Left hindlimb (tissue), 1 donor: ENCODE data around the gene WASL.

Experiments
- DNase-seq: peaks from one replicate; pipeline ENCODE4 v3.0.0-alpha.2; 2018

The WASL gene

GRCh38 chr7:123687727-123688126 lies 61.1 kb downstream of the WASL start:
- no peak for DNase-seq

DNA sequence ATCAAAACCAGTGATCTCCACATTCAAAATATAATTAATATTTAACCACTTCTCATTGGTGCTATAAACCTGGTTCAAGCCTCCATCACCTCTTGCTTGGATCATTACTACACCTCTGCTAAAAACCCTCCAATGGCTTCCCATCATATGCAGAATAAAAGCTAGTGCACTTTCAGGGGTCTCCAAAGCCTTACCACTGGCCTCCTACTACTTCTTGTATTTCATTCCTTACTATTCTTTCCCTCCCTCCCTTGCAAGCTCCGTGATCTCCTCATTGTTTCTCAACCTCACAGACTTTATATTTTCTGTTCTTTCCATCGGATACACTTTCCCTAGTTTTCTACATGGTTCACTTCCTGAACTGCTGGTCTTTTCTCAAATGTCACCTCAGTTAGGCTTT lies 61.6 kb downstream of the WASL start:
- DNase-seq: no peak

GRCh38 chr7:123682690-123683089 lies 66.1 kb downstream of the WASL start:
- DNase-seq: no peak

DNA sequence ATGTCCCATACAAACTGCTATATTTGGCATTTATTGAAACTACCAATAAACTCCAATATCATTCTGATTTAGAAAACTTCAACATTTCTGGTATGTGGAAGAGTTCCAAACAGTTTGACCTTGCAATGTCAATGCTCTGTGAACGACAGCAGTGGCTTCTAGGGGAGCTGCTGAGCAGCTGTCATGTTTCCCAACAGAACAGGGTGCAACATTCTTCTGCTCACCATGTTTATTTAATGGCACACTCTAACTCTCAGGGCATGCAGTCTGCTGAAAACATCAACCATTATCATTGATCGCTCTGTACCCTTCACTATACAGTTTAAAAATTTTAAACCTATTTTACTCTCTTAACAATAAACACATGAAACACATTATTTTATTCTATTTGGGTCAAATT lies 67.2 kb downstream of the WASL start:
- DNase-seq: no peak

GRCh38 chr7:123680580-123680979 lies 68.2 kb downstream of the WASL start:
- no peak for DNase-seq

DNA sequence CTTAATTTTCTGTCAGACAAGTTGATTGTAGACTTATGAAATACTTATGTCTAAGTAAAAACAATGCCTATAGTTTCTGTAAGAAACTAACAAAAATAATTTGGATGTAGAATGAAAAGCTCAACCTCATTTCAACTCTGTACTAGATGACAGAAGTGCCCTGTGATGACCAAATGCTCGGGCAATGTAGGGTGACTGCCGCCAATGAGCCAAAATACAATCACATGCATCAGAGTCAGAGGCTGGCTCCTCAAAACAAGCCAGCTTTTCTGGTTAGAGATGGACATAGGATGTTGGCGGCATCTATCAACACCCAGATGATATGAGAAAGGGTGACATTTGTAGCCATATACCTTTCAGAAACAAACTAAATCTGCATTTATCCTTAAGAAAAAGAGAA lies 69.2 kb downstream of the WASL start:
- DNase-seq: no peak

DNA sequence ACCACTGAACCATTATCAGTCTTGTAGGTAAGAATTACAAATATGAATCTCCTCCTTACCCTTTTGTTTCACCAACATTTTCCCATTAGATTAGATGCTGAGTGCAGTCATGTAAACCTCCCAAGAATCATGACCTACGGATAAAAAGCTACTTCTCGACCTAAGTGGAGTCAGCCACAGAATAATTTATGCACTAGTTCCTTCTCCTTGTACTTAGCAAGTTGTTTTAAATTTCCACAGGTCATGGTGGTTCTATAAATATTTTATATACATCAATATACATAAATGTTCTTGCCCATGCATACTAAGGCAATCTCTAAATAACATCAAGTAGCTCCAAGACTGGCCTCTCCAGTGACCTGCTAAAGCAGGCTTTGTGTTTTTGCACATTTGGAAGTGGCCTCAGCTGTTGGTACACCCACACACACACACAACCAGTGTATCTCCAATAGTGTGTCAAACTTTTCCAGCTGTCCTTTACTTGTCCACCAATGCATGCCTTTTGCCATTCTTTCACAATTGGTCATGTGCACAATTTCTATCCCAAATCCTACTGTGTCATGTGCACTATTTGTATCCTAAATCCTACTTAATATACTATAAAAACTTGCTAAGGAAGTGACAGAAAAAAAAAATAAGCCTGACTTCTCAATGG lies 71.6 kb downstream of the WASL start:
- no peak for DNase-seq

DNA sequence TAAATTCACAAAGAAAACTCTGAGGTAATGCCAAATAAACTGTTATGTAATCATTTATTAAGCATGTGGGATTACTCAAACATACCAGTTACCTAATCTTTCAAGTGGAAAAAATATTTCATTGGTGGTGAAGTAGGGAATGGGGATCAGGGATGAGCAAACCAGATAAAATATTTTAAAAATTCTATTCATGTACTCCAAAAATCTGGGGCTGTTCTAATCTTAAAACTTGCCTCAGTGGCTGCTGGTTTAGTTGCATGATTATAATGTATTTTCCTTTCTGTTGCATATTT lies 73.7 kb downstream of the WASL start:
- no peak for DNase-seq

DNA sequence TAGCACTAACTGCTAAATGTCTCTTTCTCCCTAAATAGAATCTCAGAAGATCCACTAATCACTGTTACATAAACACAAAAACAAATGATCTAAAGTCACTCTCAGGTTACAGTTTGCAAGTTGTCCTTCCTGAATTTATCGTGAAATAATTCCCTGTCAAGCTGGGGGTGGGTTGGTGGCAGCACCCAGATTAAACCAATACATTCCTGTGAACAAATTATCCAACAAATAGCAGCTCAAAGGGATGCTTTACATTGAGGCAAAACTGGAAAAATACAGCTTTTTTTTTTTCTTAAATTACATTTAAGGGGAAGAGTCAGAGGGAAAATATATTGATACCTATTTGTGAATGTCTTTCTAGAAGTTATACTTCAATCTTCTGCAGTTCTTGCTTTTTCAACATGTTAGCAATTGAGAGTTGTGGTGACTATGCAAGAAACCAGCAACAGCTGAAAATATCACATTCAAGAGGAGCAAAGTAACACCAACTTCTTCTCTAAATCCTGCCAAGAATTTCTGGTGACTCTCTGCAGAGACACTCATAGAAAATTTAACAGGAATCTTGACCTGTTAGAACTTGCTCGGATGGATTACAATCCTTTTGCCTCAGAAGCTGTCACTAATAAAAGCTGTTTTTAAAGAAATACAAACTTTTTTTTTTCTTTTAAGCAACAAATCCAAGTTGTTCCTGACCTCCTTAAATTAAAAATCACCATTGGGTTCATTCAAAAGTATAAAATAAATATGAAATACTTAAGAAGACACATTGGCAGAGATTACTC lies 74.2 kb downstream of the WASL start:
- DNase-seq: no peak

- DNase-seq: no peak
These were observed 74.9 kb downstream of the WASL start for GRCh38 chr7:123673752-123674398.

DNA sequence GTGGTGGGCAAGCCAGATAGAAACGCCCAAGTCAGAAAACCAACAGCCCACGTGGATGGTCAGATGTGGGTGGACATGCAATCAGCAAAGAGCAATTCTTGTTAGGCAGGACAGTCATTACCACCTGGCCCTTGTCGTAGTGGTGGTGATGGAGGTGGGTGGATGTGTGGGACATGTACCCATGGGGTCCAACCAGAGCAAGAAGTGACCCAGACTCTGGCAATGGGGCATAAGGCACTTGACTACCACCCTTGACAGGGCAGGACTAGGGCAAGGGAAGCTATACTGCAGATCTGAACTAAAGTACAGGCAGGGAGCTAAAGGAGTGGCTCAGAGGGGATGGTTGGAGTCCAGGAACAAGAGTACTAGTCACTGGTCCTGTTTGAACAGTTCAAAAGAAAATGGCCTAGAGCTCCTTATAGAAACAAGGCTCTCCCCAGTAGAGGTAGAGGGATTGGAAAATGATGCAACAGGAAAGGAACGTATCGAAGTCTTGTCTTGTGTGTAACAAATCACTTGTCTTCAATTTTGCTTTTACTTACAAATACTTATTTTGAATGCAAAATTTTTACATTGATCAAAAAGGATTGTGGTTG lies 75.6 kb downstream of the WASL start:
- DNase-seq: no peak

GRCh38 chr7:123669485-123669884 lies 79.3 kb downstream of the WASL start:
- no peak for DNase-seq

DNA sequence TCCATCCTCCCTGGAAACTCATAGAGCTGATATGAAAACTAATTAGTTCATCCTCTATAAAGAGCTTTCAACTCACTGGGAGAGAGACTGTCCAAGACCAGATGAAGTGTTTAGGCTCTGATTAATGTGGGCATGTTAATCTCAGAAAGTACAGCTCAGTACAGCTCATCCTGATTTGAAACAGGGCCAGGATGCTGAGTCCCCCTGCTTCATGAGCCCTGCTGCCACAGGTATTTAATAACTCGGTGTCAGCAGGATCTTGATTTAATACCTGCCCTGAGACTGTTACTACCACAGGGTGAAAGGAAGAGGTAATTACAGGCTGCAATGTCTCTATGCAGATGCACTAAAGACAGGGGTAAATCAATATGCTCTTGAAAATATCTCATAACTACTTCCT lies 82.3 kb downstream of the WASL start:
- no peak for DNase-seq

- DNase-seq: no peak
These were observed 82.9 kb downstream of the WASL start for GRCh38 chr7:123665896-123666295.

- DNase-seq: no peak
These were observed 83.6 kb downstream of the WASL start for GRCh38 chr7:123665157-123665556.

DNA sequence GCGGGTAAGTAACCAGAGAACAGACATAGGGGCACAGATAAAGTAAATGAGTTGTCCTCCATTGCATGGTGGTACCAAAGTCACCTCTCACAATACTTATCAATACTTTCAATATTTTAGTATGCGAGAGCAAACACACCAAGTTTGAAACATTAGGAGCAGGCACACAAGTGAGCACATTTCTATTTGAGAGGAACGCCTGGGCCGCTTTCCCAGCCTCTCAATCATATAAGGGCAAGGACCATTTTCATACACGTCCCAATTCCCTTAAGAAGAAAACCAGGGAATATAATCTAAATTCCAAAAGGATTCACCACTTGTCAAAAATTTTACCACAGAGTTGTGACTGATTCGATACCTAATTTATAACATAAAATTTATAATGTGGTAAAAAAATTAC lies 85.6 kb downstream of the WASL start:
- DNase-seq: no peak

DNA sequence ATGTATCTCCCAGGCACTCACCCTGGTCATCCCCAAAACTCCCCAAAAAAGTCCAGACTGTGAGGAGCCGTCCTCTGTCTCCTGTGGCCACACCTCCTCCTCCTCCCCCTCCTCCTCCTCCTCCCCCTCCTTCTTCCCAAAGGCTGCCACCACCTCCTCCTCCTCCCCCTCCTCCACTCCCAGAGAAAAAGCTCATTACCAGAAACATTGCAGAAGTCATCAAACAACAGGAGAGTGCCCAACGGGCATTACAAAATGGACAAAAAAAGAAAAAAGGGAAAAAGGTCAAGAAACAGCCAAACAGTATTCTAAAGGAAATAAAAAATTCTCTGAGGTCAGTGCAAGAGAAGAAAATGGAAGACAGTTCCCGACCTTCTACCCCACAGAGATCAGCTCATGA lies 86.0 kb downstream of the WASL start:
- no peak for DNase-seq

DNA sequence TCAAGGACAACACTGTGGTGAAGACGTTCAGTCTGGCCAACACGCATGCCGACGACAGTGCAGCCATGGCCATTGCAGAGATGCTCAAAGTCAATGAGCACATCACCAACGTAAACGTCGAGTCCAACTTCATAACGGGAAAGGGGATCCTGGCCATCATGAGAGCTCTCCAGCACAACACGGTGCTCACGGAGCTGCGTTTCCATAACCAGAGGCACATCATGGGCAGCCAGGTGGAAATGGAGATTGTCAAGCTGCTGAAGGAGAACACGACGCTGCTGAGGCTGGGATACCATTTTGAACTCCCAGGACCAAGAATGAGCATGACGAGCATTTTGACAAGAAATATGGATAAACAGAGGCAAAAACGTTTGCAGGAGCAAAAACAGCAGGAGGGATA lies 86.5 kb downstream of the WASL start:
- no peak for DNase-seq

DNA sequence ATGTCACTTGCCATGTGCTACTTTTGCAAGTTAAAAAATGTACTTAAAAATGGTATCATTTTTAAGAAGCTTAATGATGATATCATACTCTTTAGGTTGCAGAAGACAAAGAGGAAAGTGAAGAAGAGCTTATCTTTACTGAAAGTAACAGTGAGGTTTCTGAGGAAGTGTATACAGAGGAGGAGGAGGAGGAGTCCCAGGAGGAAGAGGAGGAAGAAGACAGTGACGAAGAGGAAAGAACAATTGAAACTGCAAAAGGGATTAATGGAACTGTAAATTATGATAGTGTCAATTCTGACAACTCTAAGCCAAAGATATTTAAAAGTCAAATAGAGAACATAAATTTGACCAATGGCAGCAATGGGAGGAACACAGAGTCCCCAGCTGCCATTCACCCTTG lies 87.0 kb downstream of the WASL start:
- DNase-seq: no peak

DNA sequence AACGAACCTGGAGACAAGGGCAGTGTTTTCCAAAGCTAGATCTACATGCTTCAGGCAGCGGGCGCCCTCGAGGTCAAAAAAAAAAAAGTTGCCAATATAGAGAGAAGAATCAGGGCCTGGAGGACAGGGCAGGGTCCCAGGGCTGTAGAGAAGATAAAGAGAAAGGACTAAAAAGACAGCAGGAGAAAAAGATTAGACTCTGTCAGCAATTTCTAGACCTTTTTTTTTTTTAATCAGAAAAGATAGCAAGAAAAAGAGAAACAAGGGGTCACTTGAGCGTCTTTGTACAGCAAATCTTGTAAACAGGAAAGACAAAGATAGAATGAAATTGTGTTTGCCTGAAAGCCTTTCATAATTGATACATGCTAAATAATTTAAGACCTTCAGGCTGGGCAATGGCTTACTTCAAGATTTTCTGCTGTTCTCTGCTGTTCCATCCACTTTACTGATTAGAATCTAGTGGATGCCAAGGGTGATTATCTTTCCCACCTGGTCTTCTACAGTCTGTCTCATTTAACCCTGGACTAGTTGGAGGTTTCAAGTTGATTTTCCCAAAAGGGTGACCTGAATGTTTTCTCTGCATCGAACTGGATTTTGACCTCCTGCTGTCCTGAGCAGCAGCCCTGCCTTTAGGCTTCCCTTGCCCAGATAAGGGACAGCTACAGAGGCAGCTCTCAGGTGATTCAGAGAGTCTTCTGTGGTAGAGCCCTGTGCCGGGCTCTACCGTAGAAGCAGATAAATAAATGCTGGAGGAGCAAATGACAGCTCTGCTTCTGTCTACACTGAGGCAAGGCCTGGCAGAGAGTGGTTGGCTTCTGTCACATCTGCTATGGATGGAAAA lies 88.1 kb downstream of the WASL start:
- DNase-seq: no peak

- DNase-seq: no peak
These were observed 90.8 kb downstream of the WASL start for GRCh38 chr7:123658023-123658422.

DNA sequence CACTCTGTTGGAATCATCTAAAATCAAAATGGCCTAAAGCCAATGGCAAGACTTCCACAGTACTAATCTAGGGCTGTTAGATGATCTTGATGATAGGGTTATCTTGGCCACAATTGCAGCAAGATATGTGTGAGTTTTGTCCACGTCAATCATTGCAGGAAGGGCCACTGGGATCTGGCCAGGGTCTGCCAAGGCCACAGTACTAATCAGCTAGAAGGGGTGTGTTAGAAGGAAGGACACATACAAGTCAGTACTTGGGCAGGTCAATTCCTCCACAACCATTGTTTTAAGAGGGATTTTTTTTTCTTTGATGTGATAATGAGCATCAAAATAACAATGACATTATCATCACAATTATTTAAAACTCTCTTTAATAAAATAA lies 91.5 kb downstream of the WASL start:
- no peak for DNase-seq
